GM10248 (cell line): ENCODE results near the gene HS1BP3.

Experiments used
- CTCF ChIA-PET: fragments of 300-600 bp; sonication (Branson Sonifier 250); formaldehyde crosslinking; extraction: SDS; loops from one replicate; lab custom pipeline; 2021; ENCODE audit warnings: antibody characterized with exemption; lab: Yijun Ruan, JAX
- POLR2A ChIA-PET: fragments of 350-650 bp; sonication (Branson Sonifier 250); formaldehyde crosslinking; extraction: SDS; loops from one replicate; lab custom pipeline; 2020; ENCODE audit warnings: antibody characterized with exemption; lab: Yijun Ruan, JAX
- DNase-seq: peaks from one replicate; pipeline ENCODE4 v3.0.0; 2012; ENCODE audit errors: extremely low spot score
- CTCF ChIP-seq: IDR thresholded peaks from 2 replicates; pipeline ENCODE4 v1.5.1; 2012; ENCODE audit warnings: mild to moderate bottlenecking, low read depth; ENCODE audit errors: extremely low read depth, missing control alignments, control extremely low read depth

The HS1BP3 gene

GRCh38 chr2:20569464-20570223 lies 81.3 kb downstream of the HS1BP3 start:
- no peak for DNase-seq
- CTCF ChIA-PET: no interaction called here
- TF ChIP-seq CTCF: no peak
- POLR2A ChIA-PET: no interaction called here

GRCh38 chr2:20568501-20569463 lies 82.1 kb downstream of the HS1BP3 start:
- ChIA-PET CTCF (interaction anchor here (0.8 kb wide), 1 partner anchor 44 kb away, joined by 3 read pairs; no protein-coding TSS in a partner anchor), POLR2A (interaction anchor here (0.6 to 1.7 kb wide), 2 partner anchors 119 to 122 kb away, joined by 7 to 11 read pairs; partner anchors contain the start of gene RHOB)
- DNase-seq: no peak
- no peak for TF ChIP-seq CTCF

GRCh38 chr2:20567926-20568179 lies 83.0 kb downstream of the HS1BP3 start:
- POLR2A ChIA-PET: interaction anchor here (1.7 kb wide), 1 partner anchor 121 kb away, joined by 7 read pairs; the partner anchor contains the start of gene RHOB
- CTCF ChIA-PET: interaction anchor here (1.0 kb wide), 1 partner anchor 23 kb away, joined by 4 read pairs; no protein-coding TSS in a partner anchor
- DNase-seq: no peak
- no peak for TF ChIP-seq CTCF
